ENCODE measurements around the gene NMB.
"Not testable (repeated sequence)": the region's sequence is repeated elsewhere in the genome, so short reads cannot be mapped to it uniquely, and the experiment has no call there.

The NMB gene, protein sequence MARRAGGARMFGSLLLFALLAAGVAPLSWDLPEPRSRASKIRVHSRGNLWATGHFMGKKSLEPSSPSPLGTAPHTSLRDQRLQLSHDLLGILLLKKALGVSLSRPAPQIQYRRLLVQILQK

GRCh38 chr15:84658080-84658787, at the start of gene NMB:
Gene NMB (minus strand): TSS chr15:84658199. CDS start chr15:84658152, 47 bp downstream.
- no peak for DNase-seq

DNA sequence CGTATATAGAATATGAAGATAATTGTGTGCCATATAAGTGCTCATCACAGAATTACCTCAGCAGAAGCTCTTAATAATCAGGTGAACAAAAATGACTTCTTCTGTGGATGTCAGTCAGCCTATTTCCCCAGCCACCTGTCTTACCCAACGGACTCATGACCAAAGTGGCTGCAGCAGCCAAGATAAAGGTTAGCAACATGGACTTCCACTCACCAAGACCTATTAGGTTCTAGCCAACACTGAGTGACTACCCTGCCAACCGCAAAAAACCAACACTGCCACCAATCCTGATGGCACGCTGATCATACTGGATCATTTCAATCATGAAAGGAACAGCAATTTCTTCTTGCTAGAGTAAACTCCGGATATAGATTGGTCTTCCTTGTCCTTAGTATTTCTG, 45.8 kb upstream of the NMB start:
- DNase-seq: no peak

DNA sequence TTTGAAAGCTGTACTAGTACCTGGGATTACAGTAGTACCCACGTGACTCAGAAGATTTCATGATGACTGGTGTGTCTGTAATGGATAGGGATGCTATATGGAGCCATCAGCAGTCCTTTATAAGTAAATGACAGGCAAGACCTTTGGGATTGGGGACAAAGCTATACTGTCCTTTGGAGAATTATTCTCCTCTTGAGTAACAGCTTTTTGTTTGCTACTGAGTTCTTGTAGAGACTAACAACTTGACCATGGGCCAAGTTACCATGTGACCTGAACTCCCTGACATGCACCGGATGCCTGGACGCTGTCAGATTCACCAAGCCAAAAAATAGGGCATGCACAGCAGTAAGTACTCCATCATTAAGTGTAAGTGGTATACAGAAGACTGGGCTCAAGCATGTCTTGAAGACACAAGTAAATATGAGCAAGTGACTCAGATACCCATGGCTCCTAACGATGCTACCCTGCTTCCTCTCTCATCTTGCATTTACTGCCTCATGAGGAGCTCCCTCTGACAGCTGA, 45.0 kb upstream of the NMB start:
- no peak for DNase-seq

DNA sequence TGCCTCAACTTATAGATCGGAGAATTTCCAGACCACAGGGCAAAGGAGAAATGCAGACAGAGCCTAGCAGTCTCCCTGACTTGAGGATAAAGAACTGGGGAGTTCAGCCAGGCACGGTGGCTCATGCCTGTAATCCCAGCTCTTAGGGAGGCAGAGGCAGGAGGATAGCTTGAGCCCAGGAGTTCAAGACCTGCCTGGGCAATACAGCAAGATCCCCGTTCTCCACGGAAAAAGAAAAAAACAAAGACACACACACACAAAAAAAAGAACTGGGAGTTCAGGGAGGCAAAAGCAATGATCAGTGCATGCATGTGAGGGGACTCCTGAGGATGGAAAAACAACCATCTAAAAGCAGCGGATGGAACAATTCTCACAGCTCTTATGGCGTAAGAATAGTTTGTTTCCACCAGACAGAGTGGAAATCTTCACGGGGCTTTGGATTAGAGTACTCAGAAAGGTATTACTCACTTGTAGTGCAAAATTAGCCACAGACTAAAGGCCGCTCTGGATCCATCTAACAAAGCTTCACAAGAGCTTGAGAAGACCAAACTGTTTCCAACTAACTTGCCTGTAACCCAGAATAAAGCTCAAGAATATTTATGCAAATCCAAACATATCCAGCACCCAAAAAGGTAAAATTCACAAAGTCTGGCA, 41.7 kb upstream of the NMB start:
- no peak for DNase-seq

DNA sequence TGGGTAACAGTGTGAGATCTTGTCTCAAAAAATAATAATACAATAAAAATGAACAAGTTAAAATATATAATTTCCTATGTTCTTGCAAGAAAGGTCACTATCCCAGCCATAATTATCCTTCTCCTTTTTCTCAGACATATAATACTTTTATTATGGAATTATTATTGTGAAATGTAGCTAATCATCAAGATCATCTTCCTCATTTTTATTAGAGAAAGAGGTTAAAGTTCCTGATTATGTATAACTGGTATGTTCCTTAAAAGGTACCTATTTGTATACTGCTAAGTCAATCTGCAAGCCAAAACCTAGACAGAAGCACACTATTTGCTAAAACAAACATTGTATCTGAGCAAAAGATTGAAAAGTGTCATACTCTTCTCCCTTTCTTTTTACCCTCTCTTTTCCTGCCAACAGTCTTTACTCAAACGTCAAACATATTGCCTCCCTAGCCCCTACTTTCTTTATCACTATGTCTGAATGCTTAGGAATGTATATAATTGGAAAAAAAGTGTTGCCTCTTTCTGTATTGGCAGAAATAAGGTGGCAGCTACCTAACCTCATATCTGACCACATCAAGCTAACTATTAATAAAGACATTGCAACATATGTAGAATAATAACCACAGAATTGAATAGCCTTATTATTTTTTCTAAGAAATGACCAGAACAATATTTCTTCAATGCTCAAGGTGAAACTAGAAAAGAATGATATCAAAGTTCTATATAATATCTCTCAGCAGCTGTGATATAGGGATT, 39.4 kb upstream of the NMB start:
- no peak for DNase-seq

DNA sequence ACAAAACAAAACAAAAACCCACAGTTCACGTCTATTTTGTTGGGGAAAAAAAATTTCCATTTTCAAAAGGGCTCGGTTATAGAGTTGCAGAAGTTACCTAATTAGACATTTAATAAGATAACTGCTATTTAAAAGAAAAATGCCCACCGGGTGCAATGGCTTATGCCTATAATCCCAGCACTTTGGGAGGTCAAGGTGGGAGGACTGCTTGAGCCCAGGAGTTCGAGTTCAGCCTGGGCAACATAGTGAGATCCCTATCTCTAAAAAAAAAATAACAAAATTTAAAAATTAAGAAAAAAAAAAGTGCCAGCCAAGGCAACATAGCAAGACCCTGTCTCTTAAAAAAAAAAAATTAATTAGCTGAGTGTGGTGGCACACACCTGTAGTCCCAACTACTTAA, 38.8 kb upstream of the NMB start:
- no peak for DNase-seq

- DNase-seq: no peak
Measured at GRCh38 chr15:84690342-84690741, 32.3 kb upstream of the NMB start.

DNA sequence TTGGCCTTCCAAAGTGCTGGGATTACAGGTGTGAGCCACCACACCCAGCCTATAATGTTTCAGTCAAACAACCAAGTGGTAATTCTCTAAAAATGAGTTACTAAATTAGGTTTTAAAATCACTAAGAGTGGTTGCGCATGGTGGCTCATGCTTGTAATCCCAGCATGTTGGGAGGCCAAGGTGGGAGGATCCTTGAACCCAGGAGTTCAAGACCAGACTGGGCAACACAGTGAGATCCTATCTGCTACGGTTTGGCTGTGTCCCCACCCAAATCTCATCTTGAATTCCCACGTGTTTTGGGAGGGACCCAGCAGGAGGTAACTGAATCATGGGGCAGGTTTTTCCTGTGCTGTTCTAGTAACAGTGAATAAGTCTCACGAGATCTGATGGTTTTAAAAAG, 31.9 kb upstream of the NMB start:
- DNase-seq: no peak

GRCh38 chr15:84686446-84686845, 28.4 kb upstream of the NMB start:
- not testable (repeated sequence) for DNase-seq

DNA sequence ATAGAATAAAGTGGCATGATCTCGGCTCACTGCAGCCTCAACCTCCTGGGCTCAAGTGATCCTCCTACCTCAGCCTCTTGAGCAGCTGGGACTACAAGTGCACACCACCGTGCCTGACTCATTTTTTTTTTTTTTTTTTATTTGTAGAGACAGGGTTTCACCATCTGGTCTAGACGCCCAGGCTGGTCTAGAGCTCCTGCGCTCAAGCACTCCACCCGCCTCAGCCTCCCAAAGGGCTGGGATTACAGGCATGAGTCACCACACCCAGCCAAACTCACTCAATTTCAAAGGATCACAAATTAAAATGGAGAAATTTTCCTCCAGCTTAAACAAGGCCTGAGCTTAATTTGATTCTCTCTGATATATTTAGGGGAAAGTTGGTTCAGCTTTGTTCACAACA, 27.3 kb upstream of the NMB start:
- no peak for DNase-seq

DNA sequence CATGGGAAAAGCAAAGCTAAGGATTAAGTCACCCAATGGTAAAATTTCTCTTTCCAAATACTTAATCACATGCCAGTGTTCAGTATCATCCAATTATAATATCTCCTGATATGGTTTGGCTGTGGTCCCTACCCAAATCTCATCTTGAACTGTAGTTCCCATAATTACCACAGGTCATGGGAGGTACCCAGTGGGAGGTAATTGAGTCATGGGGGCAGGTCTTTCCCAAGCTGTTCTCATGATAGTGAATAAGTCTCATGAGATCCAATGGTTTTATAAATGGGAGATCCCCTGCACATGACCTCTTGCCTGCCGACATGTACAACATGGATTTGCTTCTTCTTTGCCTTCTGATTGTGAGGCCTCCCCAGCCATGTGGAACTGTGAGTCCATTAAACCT, 26.1 kb upstream of the NMB start:
- no peak for DNase-seq

DNA sequence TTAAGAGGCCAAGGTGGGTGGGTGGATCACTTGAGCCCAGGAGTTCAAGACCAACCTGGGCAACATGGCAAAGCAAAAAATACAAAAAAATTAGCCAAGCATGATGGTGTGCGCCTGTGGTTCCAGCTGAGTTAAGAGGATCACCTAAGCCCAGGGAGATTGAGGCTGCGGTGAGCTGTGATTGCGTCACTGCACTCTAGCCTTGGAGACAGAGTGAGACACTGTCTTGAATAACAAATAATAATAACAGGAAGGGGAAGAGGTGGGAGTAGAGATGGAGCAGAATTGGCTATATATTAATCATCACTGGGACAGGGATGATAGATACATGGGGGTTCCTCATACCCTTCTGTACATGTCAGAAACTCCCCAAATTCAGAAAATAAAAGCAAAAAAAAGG, 23.8 kb upstream of the NMB start:
- DNase-seq: no peak

DNA sequence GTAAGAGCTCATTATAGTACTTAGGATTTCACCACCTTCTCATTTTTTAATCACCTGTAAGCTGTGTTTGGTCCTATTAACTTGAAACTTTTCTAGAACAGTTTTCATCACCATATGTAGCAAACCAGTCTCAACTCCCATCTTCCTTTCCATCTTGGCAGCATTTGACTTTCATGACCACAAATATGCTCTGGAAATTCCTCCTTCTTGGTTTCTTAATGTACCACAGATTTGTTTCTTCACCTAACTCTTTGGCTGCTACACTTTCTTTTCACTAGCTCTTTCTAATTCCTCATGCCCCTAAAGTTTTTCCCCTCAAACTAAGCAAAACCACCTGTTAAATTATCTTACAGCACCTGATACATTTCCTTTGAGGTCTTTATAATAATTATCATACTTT, 13.2 kb upstream of the NMB start:
- DNase-seq: no peak

- no peak for DNase-seq
Measured at GRCh38 chr15:84669726-84670125, 11.7 kb upstream of the NMB start.

DNA sequence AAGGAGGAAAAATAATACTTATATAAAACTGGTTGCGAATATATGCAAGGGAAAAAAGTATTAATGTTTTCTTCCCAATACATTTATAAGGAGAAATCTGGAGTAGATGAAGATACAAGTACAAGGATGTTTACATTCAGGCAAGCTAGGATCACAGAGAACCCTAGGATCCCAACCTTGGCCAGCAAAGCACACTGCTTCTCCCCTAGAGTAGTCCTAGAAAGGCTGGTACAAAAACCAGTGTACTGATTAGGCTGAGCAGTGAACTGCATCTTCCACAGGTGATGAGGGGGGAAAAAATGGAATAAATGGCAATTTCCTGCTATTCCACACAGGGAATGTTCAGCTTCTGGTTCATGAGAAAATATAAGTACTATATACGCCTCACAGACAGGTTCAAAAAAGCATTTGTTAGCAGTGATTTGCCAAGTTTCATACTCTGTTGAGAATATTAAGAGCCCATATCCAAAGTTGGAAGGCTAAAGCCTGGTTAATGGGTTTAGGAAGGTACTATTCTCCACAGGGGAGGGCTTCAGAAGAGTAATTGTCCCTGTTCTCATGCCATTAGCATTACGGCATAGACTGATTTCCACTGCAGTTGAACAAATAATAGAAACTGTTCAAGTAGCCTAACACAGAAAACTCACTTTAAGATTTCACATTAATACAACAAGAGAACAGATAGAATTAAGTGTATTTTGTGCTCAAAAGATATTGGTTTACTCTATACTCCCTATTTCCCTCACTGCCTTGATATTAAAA, 10.4 kb upstream of the NMB start:
- no peak for DNase-seq

- DNase-seq: no peak
Measured at GRCh38 chr15:84666373-84666772, 8.4 kb upstream of the NMB start.

- no peak for DNase-seq
Measured at GRCh38 chr15:84661001-84661400, 3.0 kb upstream of the NMB start.

GRCh38 chr15:84659904-84660781, 2.1 kb upstream of the NMB start:
- no peak for DNase-seq

GRCh38 chr15:84658788-84659411, 901 bp upstream of the NMB start:
- no peak for DNase-seq

- no peak for DNase-seq
Measured at GRCh38 chr15:84657748-84658079, 285 bp downstream of the NMB start.

GRCh38 chr15:84656972-84657371, 1.0 kb downstream of the NMB start:
- DNase-seq: no peak

Data from SIG-M5 (cell line).